ENCODE measurements around the gene CISD2. TPM values are rescaled to one million over a fixed set of nuclear protein-coding genes. Genes with fewer than 3 reads are reported as not detected.
"Not testable (repeated sequence)": the region's sequence is repeated elsewhere in the genome, so short reads cannot be mapped to it uniquely, and the experiment has no call there.

The CISD2 gene
- 57.6 and 67.3 TPM in 2 replicates for total RNA-seq (2014; rRNA removed; shearing (Covaris generic); ENCODE audit: low replicate concordance)

- DNase-seq (ENCODE audit: low read depth) = peak; percentile 94
- in situ Hi-C loops (cut with HindIII; ENCODE audit: low pct_unique_long_range_greater_than_20kb, low sequenced_read_pairs) = no loop called here
These were observed at the start of gene CISD2 for GRCh38 chr4:102868781-102869568. Gene CISD2, plus strand, starts transcription at chr4:102868992. Its CDS starts 93 bp downstream, at chr4:102869085.

DNA sequence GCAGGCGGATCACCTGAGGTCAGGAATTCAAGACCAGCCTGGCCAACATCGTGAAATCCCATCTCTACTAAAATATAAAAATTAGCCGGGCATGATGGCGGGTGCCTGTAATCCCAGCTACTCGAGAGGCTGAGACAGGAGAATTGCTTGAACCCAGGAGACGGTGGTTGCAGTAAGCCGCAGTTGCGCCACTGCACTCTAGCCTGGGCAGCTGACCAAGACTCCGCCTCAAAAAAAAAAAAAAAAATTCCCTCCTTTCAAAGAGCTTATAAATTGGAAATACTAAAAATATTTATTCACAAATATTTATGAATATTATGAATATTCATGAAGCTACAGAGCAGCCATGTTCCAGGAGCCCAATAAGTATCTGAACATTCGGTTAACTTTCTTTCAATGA is 49.7 kb upstream of the CISD2 start:
- DNase-seq (ENCODE audit: low read depth); in situ Hi-C loops (cut with HindIII; ENCODE audit: low pct_unique_long_range_greater_than_20kb, low sequenced_read_pairs): not testable (repeated sequence)

GRCh38 chr4:102819588-102820365 is 49.0 kb upstream of the CISD2 start:
- in situ Hi-C loops (cut with HindIII; ENCODE audit: low pct_unique_long_range_greater_than_20kb, low sequenced_read_pairs) = no loop called here

DNA sequence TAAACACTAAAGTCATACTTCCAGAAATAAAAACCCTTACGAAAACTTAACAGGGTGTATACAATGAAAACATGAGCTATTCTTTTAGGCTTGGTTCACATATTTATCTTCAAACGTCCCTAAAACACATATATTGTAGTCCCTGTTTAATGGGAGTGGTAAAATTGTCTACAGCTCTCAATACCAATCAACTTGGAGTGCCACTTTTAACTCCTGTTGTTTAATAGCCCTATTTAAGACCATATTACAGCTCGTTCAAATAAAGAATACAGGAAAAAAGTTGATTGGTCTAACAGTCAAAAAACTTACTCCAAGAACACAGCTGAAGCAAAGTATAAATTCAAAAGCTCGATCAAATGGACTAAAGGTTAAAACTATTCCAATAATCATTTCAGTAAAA is 45.3 kb upstream of the CISD2 start:
- DNase-seq (ENCODE audit: low read depth) = no peak
- in situ Hi-C loops (cut with HindIII; ENCODE audit: low pct_unique_long_range_greater_than_20kb, low sequenced_read_pairs) = no loop called here

More at GRCh38 chr4:102819588-102820365, 49.0 kb upstream of the CISD2 start:
- no peak for DNase-seq (ENCODE audit: low read depth)

DNA sequence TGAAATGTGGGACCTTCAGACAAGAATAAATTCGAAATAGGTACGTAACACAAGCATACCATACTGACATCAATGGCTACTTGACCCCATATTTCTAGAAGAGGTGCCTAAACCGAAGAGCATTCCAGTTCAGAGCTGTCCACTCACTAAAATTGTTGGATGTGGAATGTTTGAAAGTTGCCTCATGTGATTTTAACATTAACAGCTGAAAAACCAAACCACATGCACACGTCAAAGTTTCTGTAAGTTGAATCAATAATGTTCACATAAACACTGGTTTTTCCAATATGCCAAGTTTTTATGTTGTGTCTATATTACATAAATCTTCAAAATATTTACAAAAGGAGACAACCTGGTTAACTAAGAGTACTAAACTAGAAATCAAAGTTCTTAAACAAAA is 44.9 kb upstream of the CISD2 start:
- in situ Hi-C loops (cut with HindIII; ENCODE audit: low pct_unique_long_range_greater_than_20kb, low sequenced_read_pairs) = no loop called here
- DNase-seq (ENCODE audit: low read depth) = no peak

DNA sequence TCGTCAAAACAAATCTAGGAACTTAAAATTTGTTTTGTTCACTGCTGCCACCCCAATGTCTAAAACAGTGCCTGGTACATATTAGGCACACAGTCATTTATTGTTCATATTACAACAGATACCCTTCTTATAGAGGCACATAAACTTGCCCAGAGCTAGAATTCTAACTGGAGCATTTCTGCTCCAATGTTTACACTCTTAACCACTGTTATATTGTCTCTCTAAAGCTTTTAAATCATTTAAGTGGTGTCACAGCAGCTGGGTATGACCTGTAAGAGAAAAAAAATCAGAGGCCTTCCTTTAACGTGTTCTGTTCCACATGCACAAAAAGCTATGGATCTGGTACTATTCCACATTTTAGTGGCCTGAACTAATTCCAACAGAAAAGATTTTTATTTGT is 44.4 kb upstream of the CISD2 start:
- in situ Hi-C loops (cut with HindIII; ENCODE audit: low pct_unique_long_range_greater_than_20kb, low sequenced_read_pairs) = no loop called here
- no peak for DNase-seq (ENCODE audit: low read depth)

GRCh38 chr4:102825261-102826091 is 43.3 kb upstream of the CISD2 start:
- in situ Hi-C loops (cut with HindIII; ENCODE audit: low pct_unique_long_range_greater_than_20kb, low sequenced_read_pairs) = no loop called here
- DNase-seq (ENCODE audit: low read depth) = peak; percentile 57

- DNase-seq (ENCODE audit: low read depth) = no peak
- in situ Hi-C loops (cut with HindIII; ENCODE audit: low pct_unique_long_range_greater_than_20kb, low sequenced_read_pairs) = no loop called here
These were observed 42.5 kb upstream of the CISD2 start for GRCh38 chr4:102826105-102826889.

GRCh38 chr4:102826890-102827673 is 41.7 kb upstream of the CISD2 start, which contains the start of gene UBE2D3:
Gene UBE2D3, minus strand, starts transcription at chr4:102827551. Its CDS starts 1,043 bp downstream, at chr4:102826508.
- peak; percentile 95 for DNase-seq (ENCODE audit: low read depth)
- in situ Hi-C loops (cut with HindIII; ENCODE audit: low pct_unique_long_range_greater_than_20kb, low sequenced_read_pairs) = no loop called here

DNA sequence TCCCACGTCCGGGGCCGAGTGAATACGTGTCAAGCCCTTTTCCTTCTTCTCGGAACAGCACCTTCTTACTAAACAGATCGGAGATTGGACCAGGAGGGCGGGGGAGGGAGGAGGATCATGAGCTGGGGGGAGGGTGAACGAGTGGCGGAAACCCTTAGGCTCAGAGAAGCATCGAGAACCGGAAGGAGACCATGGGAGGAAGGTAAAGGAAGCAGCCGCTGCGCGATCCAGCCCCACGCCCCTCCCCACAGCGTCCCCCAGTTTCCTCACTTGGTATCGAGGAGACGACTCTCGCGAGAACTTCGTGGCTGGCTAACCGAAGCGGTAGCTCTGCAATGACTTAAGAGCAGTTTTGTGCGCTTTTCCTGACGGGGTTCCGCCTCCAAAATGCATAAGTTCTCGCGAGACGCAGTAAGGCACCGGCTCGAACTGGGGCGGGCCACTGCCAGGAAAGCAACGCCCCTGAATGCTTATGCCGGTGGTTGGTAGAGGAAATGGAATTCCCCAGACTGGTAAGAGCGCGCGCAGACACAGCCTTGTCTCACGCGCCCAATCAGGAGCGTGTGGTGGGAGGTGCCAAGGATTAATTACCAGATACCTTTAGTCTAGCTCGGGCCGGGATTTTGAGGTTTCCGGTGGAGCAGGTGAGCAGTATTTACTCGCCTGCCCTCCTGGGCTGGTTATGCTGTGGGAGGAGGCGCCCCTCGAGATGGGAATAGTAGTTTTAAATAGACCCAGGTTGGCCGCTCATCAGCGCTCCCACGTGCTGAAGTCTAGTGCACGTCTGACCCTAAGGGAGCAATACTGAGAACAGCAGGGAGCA is 40.9 kb upstream of the CISD2 start:
- peak; percentile 99 for DNase-seq (ENCODE audit: low read depth)
- in situ Hi-C loops (cut with HindIII; ENCODE audit: low pct_unique_long_range_greater_than_20kb, low sequenced_read_pairs) = no loop called here

DNA sequence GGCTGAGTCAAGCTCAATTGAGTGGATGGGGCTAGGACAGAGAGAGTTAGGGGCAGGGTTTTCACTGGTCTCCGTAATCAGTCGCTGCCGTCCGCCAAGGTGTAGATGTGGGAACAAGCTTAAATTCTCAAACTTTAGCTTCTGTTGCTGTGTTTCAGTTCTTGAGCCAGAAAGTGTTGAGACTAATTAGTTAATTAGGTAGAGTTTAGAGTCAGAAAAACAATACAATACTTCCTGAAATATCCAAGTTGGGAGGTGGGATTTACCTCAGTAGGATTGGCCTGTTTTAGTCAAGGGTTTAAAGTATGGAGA is 40.3 kb upstream of the CISD2 start:
- in situ Hi-C loops (cut with HindIII; ENCODE audit: low pct_unique_long_range_greater_than_20kb, low sequenced_read_pairs) = no loop called here
- DNase-seq (ENCODE audit: low read depth) = no peak

DNA sequence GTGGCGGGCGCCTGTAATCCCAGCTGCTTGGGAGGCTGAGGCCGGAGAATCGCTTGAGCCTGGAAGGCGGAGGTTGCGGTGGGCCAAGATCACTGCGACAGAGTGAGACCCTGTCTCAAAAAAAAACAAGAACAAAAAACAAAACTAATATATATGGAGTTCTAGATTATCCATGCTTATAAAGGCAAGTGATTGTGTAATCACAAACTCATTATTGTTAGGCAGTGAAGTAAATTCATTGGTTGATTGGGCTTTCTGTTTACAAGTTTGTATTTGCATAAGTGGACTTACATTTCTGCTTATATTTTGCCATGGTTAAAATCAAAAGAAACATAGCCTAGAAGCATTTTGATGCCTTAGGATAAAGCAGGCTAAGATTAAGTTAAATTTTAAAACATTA is 39.0 kb upstream of the CISD2 start:
- no peak for DNase-seq (ENCODE audit: low read depth)
- in situ Hi-C loops (cut with HindIII; ENCODE audit: low pct_unique_long_range_greater_than_20kb, low sequenced_read_pairs) = no loop called here

- in situ Hi-C loops (cut with HindIII; ENCODE audit: low pct_unique_long_range_greater_than_20kb, low sequenced_read_pairs) = no loop called here
- no peak for DNase-seq (ENCODE audit: low read depth)
These were observed 36.7 kb upstream of the CISD2 start for GRCh38 chr4:102832105-102832504.

DNA sequence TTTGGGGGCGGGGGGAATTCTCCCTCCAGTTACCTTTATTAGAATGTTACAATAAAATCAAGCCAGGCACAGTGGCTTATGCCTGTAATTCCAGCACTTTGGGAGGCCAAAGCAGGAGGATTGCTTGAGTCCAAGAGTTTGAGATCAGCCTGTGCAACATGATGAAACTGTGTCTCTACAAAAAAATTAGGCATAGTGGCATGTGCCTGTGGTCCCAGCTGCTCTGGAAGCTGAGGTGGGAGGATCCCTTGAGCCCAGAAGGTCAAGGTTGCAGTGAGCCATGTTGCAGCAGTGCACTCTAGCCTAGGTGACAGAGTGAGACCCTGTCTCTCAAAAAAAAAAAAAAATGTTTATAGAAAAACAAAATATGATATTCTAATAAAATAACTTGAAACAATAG is 36.1 kb upstream of the CISD2 start:
- in situ Hi-C loops (cut with HindIII; ENCODE audit: low pct_unique_long_range_greater_than_20kb, low sequenced_read_pairs) = no loop called here
- DNase-seq (ENCODE audit: low read depth) = no peak

DNA sequence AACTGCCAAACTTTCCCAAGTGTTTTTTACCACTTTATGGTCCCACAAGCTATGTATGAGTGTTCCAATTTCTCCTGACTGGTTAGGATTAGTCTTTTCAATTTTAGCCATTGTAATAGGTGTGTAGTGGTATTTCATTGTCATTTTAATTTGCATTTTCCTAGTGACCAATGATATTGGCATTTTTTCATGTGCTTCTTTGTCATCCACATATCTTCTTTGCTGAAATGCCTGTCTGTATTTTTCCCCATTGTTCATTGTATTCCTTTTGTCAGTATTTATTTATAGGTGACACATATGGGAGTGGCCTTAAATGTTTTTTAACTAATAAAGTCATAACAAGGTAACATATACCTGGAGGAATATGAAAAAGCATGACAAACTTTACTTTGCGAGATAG is 32.2 kb upstream of the CISD2 start:
- in situ Hi-C loops (cut with HindIII; ENCODE audit: low pct_unique_long_range_greater_than_20kb, low sequenced_read_pairs) = no loop called here

GRCh38 chr4:102842367-102842766 is 26.4 kb upstream of the CISD2 start:
- DNase-seq (ENCODE audit: low read depth) = no peak
- in situ Hi-C loops (cut with HindIII; ENCODE audit: low pct_unique_long_range_greater_than_20kb, low sequenced_read_pairs) = no loop called here

More for the DNA sequence above, 32.2 kb upstream of the CISD2 start:
- DNase-seq (ENCODE audit: low read depth) = no peak

Data from Caki2 (cell line).